ENCODE data around the gene SPATA3. TPM values are rescaled to one million over a fixed set of nuclear protein-coding genes. Genes with fewer than 3 reads are reported as not detected.
A peak's percentile ranks its signal among the peaks of the same experiment; 100 is the strongest.

The SPATA3 gene
- not detected for total RNA-seq

GRCh38 chr2:230995821-230996220, at the start of gene SPATA3:
SPATA3 (plus strand) TSS chr2:230996121; CDS start chr2:230996234, 113 bp downstream.
- H3K4me1 Mint-ChIP-seq = peaks cover 4% of the 10 kb centered on the region
- H3K4me3 Mint-ChIP-seq = no peak within 1 kb of the TSS
- no peak within 1 kb of the TSS for H3K27ac Mint-ChIP-seq
- H3K27me3 Mint-ChIP-seq = peaks cover 60% of the 10 kb centered on the region
- H3K9me3 Mint-ChIP-seq = peaks cover 1% of the 10 kb centered on the region
- no peak for DNase-seq
- H3K36me3 Mint-ChIP-seq = no peaks in the 10 kb centered on the region

GRCh38 chr2:230946429-230947234, 49.3 kb upstream of the SPATA3 start:
- peaks cover 7% of the 10 kb centered on the region for H3K36me3 Mint-ChIP-seq
- H3K4me3 Mint-ChIP-seq = no peak overlapping the region
- H3K4me1 Mint-ChIP-seq = peaks cover 47% of the 10 kb centered on the region
- peaks cover 6% of the 10 kb centered on the region for H3K27me3 Mint-ChIP-seq
- no peak overlapping the region for H3K27ac Mint-ChIP-seq
- H3K9me3 Mint-ChIP-seq = no peaks in the 10 kb centered on the region
- DNase-seq = no peak

- DNase-seq = no peak
- peaks cover 47% of the 10 kb centered on the region for H3K4me1 Mint-ChIP-seq
- H3K27me3 Mint-ChIP-seq = peaks cover 2% of the 10 kb centered on the region
- H3K36me3 Mint-ChIP-seq = peaks cover 7% of the 10 kb centered on the region
- H3K4me3 Mint-ChIP-seq = no peak overlapping the region
- no peaks in the 10 kb centered on the region for H3K9me3 Mint-ChIP-seq
- no peak overlapping the region for H3K27ac Mint-ChIP-seq
Measured at GRCh38 chr2:230947235-230947576, 48.7 kb upstream of the SPATA3 start.

- H3K27me3 Mint-ChIP-seq = no peaks in the 10 kb centered on the region
Measured at GRCh38 chr2:230947908-230948365, 48.0 kb upstream of the SPATA3 start.

GRCh38 chr2:230949966-230950873, 45.7 kb upstream of the SPATA3 start:
- Mint-ChIP-seq H3K9me3 (no peaks in the 10 kb centered on the region), H3K4me1 (peaks cover 43% of the 10 kb centered on the region), H3K36me3 (peaks cover 6% of the 10 kb centered on the region), H3K4me3 (no peak overlapping the region), H3K27me3 (peaks cover 6% of the 10 kb centered on the region), H3K27ac (no peak overlapping the region)
- DNase-seq = no peak

More at GRCh38 chr2:230947908-230948365, 48.0 kb upstream of the SPATA3 start:
- Mint-ChIP-seq H3K9me3 (no peaks in the 10 kb centered on the region), H3K4me3 (no peak overlapping the region), H3K36me3 (peaks cover 10% of the 10 kb centered on the region), H3K4me1 (peaks cover 45% of the 10 kb centered on the region), H3K27ac (no peak overlapping the region)
- DNase-seq = no peak

- H3K36me3 Mint-ChIP-seq = peaks cover 6% of the 10 kb centered on the region
- peaks cover 9% of the 10 kb centered on the region for H3K27me3 Mint-ChIP-seq
- no peak overlapping the region for H3K4me3 Mint-ChIP-seq
- DNase-seq = no peak
- H3K27ac Mint-ChIP-seq = peak overlapping the region; percentile 2
- peaks cover 49% of the 10 kb centered on the region for H3K4me1 Mint-ChIP-seq
- H3K9me3 Mint-ChIP-seq = no peaks in the 10 kb centered on the region
Measured at GRCh38 chr2:230950874-230951339, 45.0 kb upstream of the SPATA3 start.

GRCh38 chr2:230951396-230951795, 44.5 kb upstream of the SPATA3 start:
- H3K4me1 Mint-ChIP-seq = peaks cover 45% of the 10 kb centered on the region
- H3K9me3 Mint-ChIP-seq = no peaks in the 10 kb centered on the region
- peaks cover 6% of the 10 kb centered on the region for H3K36me3 Mint-ChIP-seq
- no peak for DNase-seq
- H3K4me3 Mint-ChIP-seq = no peak overlapping the region
- peaks cover 9% of the 10 kb centered on the region for H3K27me3 Mint-ChIP-seq
- H3K27ac Mint-ChIP-seq = no peak overlapping the region

GRCh38 chr2:230952226-230952956, 43.5 kb upstream of the SPATA3 start:
- Mint-ChIP-seq H3K36me3 (peaks cover 8% of the 10 kb centered on the region), H3K4me1 (peaks cover 50% of the 10 kb centered on the region), H3K27ac (no peak overlapping the region), H3K27me3 (peaks cover 16% of the 10 kb centered on the region), H3K9me3 (peaks cover 2% of the 10 kb centered on the region), H3K4me3 (no peak overlapping the region)
- no peak for DNase-seq

GRCh38 chr2:230953845-230954244, 42.1 kb upstream of the SPATA3 start:
- DNase-seq = peak; percentile 22
- peaks cover 53% of the 10 kb centered on the region for H3K4me1 Mint-ChIP-seq
- H3K27ac Mint-ChIP-seq = no peak overlapping the region
- H3K27me3 Mint-ChIP-seq = peaks cover 26% of the 10 kb centered on the region
- peaks cover 2% of the 10 kb centered on the region for H3K9me3 Mint-ChIP-seq
- H3K4me3 Mint-ChIP-seq = no peak overlapping the region
- peaks cover 8% of the 10 kb centered on the region for H3K36me3 Mint-ChIP-seq

- Mint-ChIP-seq H3K36me3 (peaks cover 10% of the 10 kb centered on the region), H3K4me3 (no peak overlapping the region), H3K27me3 (peaks cover 35% of the 10 kb centered on the region), H3K4me1 (peaks cover 55% of the 10 kb centered on the region), H3K27ac (peak overlapping the region; percentile 22), H3K9me3 (peaks cover 2% of the 10 kb centered on the region)
- DNase-seq = no peak
Measured at GRCh38 chr2:230954746-230955145, 41.2 kb upstream of the SPATA3 start.

- H3K27me3 Mint-ChIP-seq = peaks cover 39% of the 10 kb centered on the region
- peaks cover 10% of the 10 kb centered on the region for H3K36me3 Mint-ChIP-seq
- no peak for DNase-seq
- peak overlapping the region; percentile 22 for H3K27ac Mint-ChIP-seq
- H3K9me3 Mint-ChIP-seq = peaks cover 2% of the 10 kb centered on the region
- H3K4me1 Mint-ChIP-seq = peaks cover 58% of the 10 kb centered on the region
- no peak overlapping the region for H3K4me3 Mint-ChIP-seq
Measured at GRCh38 chr2:230955163-230955737, 40.7 kb upstream of the SPATA3 start.

- Mint-ChIP-seq H3K27ac (peak overlapping the region; percentile 94), H3K4me3 (peak overlapping the region; percentile 84), H3K27me3 (peaks cover 48% of the 10 kb centered on the region), H3K36me3 (peaks cover 10% of the 10 kb centered on the region), H3K9me3 (peaks cover 2% of the 10 kb centered on the region), H3K4me1 (peaks cover 50% of the 10 kb centered on the region)
- DNase-seq = peak; percentile 62
Measured at GRCh38 chr2:230956827-230957755, 38.8 kb upstream of the SPATA3 start.

GRCh38 chr2:230957756-230958391, 38.0 kb upstream of the SPATA3 start:
- Mint-ChIP-seq H3K27me3 (peaks cover 48% of the 10 kb centered on the region), H3K4me3 (peak overlapping the region; percentile 84), H3K9me3 (peaks cover 2% of the 10 kb centered on the region), H3K4me1 (peaks cover 50% of the 10 kb centered on the region), H3K36me3 (peaks cover 7% of the 10 kb centered on the region), H3K27ac (peak overlapping the region; percentile 89)
- DNase-seq = no peak
